ENCODE data around the gene KCNQ1.

GRCh38 chr11:2769409-2770095 is 324.7 kb downstream of the KCNQ1 start:
- no peak for TF ChIP-seq CTCF (conservative IDR thresholded peaks at IDR 0.05; ENCODE audit: low read depth in 2 of 2)
- no peak for TF ChIP-seq CREB1 (CRISPR knock-in tag; IDR thresholded peaks at IDR 0.05; ENCODE audit: low read depth)
- TF ChIP-seq EZH2phosphoT487 (IDR thresholded peaks at IDR 0.05; ENCODE audit: unreplicated experiment): no peak
- no peak for TF ChIP-seq REST (IDR thresholded peaks at IDR 0.05; ENCODE audit: unreplicated experiment)
- no peak for TF ChIP-seq EZH2 (IDR thresholded peaks at IDR 0.05; ENCODE audit: low read depth, unreplicated experiment)
- no peak for TF ChIP-seq POLR2AphosphoS5 (IDR thresholded peaks at IDR 0.05; ENCODE audit: low read depth)
- TF ChIP-seq ZNF331 (CRISPR knock-in tag; IDR thresholded peaks at IDR 0.05; ENCODE audit: low read depth): no peak
- TF ChIP-seq ZNF114 (CRISPR knock-in tag; IDR thresholded peaks at IDR 0.05): no peak
- TF ChIP-seq JUNB (IDR thresholded peaks at IDR 0.05; ENCODE audit: unreplicated experiment): no peak
- TF ChIP-seq STAT1 (IDR thresholded peaks at IDR 0.05; ENCODE audit: unreplicated experiment): no peak
- TF ChIP-seq ETS1 (IDR thresholded peaks at IDR 0.05): no peak

Measured in GM23338 (cell line).